ENCODE data around the gene AKNAD1. TPM values are rescaled to one million over a fixed set of nuclear protein-coding genes. Genes with fewer than 3 reads are reported as not detected.
"Not testable (repeated sequence)": the region's sequence is repeated elsewhere in the genome, so short reads cannot be mapped to it uniquely, and the experiment has no call there.

Gene AKNAD1
- total RNA-seq, 1 experiment from 2014 or later, result 0.07 TPM

DNA sequence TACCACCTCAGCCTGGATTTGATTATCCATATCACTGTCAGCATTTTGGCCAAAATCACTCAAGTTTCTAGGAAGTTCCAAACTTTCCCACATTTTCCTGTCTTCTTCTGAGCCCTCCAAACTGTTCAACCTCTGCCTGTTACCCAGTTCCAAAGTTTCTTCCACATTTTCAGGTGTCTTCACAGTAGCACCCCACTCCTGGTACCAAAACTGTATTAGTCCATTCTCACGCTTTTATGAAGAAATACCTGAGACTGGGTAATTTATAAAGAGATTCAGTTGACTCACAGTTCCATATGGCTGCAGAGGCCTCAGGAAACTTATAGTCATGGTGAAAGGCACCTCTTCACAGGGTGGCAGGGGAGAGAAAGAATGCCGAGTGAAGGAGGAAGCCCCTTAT, 71.0 kb downstream of the AKNAD1 start:
- POLR2A ChIA-PET (ENCODE audit: unreplicated experiment), result no interaction called here
- TF ChIP-seq, protein P1, sequence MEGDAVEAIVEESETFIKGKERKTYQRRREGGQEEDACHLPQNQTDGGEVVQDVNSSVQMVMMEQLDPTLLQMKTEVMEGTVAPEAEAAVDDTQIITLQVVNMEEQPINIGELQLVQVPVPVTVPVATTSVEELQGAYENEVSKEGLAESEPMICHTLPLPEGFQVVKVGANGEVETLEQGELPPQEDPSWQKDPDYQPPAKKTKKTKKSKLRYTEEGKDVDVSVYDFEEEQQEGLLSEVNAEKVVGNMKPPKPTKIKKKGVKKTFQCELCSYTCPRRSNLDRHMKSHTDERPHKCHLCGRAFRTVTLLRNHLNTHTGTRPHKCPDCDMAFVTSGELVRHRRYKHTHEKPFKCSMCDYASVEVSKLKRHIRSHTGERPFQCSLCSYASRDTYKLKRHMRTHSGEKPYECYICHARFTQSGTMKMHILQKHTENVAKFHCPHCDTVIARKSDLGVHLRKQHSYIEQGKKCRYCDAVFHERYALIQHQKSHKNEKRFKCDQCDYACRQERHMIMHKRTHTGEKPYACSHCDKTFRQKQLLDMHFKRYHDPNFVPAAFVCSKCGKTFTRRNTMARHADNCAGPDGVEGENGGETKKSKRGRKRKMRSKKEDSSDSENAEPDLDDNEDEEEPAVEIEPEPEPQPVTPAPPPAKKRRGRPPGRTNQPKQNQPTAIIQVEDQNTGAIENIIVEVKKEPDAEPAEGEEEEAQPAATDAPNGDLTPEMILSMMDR (conservative IDR thresholded peaks at IDR 0.05; ENCODE audit: low read depth, low read length), result no peak
- no peak for TF ChIP-seq EZH2 (IDR thresholded peaks at IDR 0.05; ENCODE audit: low read length, unreplicated experiment)
- TF ChIP-seq EZH2phosphoT487 (IDR thresholded peaks at IDR 0.05; ENCODE audit: borderline replicate concordance, low read length), result no peak

DNA sequence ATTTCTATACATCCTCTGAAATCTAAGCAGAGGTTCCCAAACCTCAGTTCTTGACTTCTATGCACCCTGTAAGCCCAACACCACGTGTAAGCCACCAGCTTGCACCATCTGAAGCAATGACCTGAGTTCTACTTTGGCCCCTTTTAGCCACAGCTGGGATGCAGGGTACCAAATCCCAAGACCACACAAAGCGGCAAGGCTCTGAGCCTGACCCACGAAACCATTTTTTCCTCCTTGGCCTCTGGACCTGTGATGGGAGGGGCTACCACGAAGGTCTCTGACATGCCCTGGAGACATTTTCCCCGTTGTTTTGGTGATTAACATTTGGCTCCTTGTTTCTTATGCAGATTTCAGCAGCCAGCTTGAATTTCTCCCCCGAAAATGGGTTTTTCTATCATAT, 71.6 kb downstream of the AKNAD1 start:
- Histone ChIP-seq H3K9me3 (ENCODE audit: low read length) (peaks cover 10% of the 10 kb centered on the region; the same call in 1 of the 2 replicates), H3K4me1 (ENCODE audit: insufficient read depth, low read length) (no peaks in the 10 kb centered on the region), H2AFZ (ENCODE audit: low read length) (no peak overlapping the region), H3K9ac (ENCODE audit: low read length) (no peak overlapping the region), H3K9me2 (replicated peaks; ENCODE audit: low read length) (no peaks in the 10 kb centered on the region), H3F3A (ENCODE audit: low read length, unreplicated experiment) (no peaks in the 10 kb centered on the region), H3K27me3 (ENCODE audit: low read length) (no peaks in the 10 kb centered on the region), H3K4me3 (ENCODE audit: low read length) (no peak overlapping the region), H3K27ac (ENCODE audit: low read length) (no peak overlapping the region), H3K79me2 (ENCODE audit: low read length) (no peaks in the 10 kb centered on the region), H3K4me2 (ENCODE audit: low read length) (no peak overlapping the region), H3K36me3 (ENCODE audit: low read depth, low read length) (peaks cover 44% of the 10 kb centered on the region), H4K20me1 (ENCODE audit: low read length) (no peaks in the 10 kb centered on the region)
- DNase-seq (no peak), ATAC-seq (no peak)
- TF ChIP-seq EZH2 (IDR thresholded peaks at IDR 0.05; ENCODE audit: low read length, unreplicated experiment), result no peak
- TF ChIP-seq, protein P1 (conservative IDR thresholded peaks at IDR 0.05; ENCODE audit: low read depth, low read length), result no peak
- no peak for TF ChIP-seq EZH2phosphoT487 (IDR thresholded peaks at IDR 0.05; ENCODE audit: borderline replicate concordance, low read length)
- POLR2A ChIA-PET (ENCODE audit: unreplicated experiment), result no interaction called here
- CTCF ChIA-PET, result no interaction called here
- intact Hi-C loops (cut with micrococcal nuclease), result no loop called here
- no TSS peak for BruUV-seq (replicated peaks)

More for the DNA sequence above, 71.0 kb downstream of the AKNAD1 start:
- H3F3A ChIP-seq (ENCODE audit: low read length, unreplicated experiment), result no peaks in the 10 kb centered on the region
- no peaks in the 10 kb centered on the region for H4K20me1 ChIP-seq (ENCODE audit: low read length)
- H3K9me3 ChIP-seq (ENCODE audit: low read length), result peaks cover 10% of the 10 kb centered on the region; the same call in 1 of the 2 replicates
- CTCF ChIA-PET, result no interaction called here
- no peak overlapping the region for H3K4me2 ChIP-seq (ENCODE audit: low read length)
- no peak overlapping the region for H3K4me3 ChIP-seq (ENCODE audit: low read length)
- no peaks in the 10 kb centered on the region for H3K79me2 ChIP-seq (ENCODE audit: low read length)
- no peaks in the 10 kb centered on the region for H3K27me3 ChIP-seq (ENCODE audit: low read length)
- intact Hi-C loops (cut with micrococcal nuclease), result no loop called here
- H3K9me2 ChIP-seq (replicated peaks; ENCODE audit: low read length), result no peaks in the 10 kb centered on the region
- BruUV-seq (replicated peaks), result no TSS peak
- ATAC-seq (no peak), DNase-seq (no peak)
- H3K9ac ChIP-seq (ENCODE audit: low read length), result no peak overlapping the region
- H3K4me1 ChIP-seq (ENCODE audit: insufficient read depth, low read length), result no peaks in the 10 kb centered on the region
- peaks cover 44% of the 10 kb centered on the region for H3K36me3 ChIP-seq (ENCODE audit: low read depth, low read length)
- no peak overlapping the region for H3K27ac ChIP-seq (ENCODE audit: low read length)
- no peak overlapping the region for H2AFZ ChIP-seq (ENCODE audit: low read length)

DNA sequence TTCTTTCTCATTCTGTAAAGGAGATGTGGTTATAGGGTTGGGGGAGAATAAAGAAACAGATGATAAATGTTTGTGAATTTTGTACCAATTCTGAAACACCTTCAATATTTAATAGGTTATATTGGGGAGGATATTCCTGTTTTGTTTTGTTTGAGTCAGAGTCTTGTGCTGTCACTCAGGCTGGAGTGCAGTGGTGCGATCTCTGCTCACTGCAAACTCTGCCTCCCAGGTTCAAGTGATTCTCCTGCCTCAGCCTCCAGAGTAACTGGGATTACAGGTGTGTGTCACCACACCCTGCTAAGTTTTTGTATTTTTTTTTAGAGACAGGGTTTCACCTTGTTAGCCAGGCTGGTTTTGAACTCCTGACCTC, 75.3 kb downstream of the AKNAD1 start:
- H4K20me1 ChIP-seq (ENCODE audit: low read length); CTCF ChIA-PET; ATAC-seq; BruUV-seq (replicated peaks); H3F3A ChIP-seq (ENCODE audit: low read length, unreplicated experiment); H3K9ac ChIP-seq (ENCODE audit: low read length); H3K9me2 ChIP-seq (replicated peaks; ENCODE audit: low read length); H3K4me2 ChIP-seq (ENCODE audit: low read length); H2AFZ ChIP-seq (ENCODE audit: low read length); H3K4me1 ChIP-seq (ENCODE audit: insufficient read depth, low read length); intact Hi-C loops (cut with micrococcal nuclease); POLR2A ChIA-PET (ENCODE audit: unreplicated experiment); H3K79me2 ChIP-seq (ENCODE audit: low read length); DNase-seq; H3K27ac ChIP-seq (ENCODE audit: low read length); H3K4me3 ChIP-seq (ENCODE audit: low read length); H3K9me3 ChIP-seq (ENCODE audit: low read length); H3K27me3 ChIP-seq (ENCODE audit: low read length): not testable (repeated sequence)
- peaks cover 56% of the 10 kb centered on the region for H3K36me3 ChIP-seq (ENCODE audit: low read depth, low read length)

Data from PC-3 (cell line).